BLaER1 (cell line): ENCODE data around the gene NFATC4.
"Not testable (repeated sequence)": the region's sequence is repeated elsewhere in the genome, so short reads cannot be mapped to it uniquely, and the experiment has no call there.

ENCODE experiments used
- H3K27ac ChIP-seq: shearing (Covaris generic); formaldehyde crosslinking; 2 replicates; pipeline ENCODE4 v1.8.1; 2022
- H3K27me3 ChIP-seq: shearing (Covaris generic); formaldehyde crosslinking; 2 replicates; pipeline ENCODE4 v1.8.1; 2022
- H3K36me3 ChIP-seq: shearing (Covaris generic); formaldehyde crosslinking; 2 replicates; pipeline ENCODE4 v1.8.1; 2022
- H3K4me1 ChIP-seq: shearing (Covaris generic); formaldehyde crosslinking; 2 replicates; pipeline ENCODE4 v1.8.1; 2022
- H3K4me2 ChIP-seq: shearing (Covaris generic); formaldehyde crosslinking; 2 replicates; pipeline ENCODE4 v1.8.1; 2022
- H3K4me3 ChIP-seq: shearing (Covaris generic); formaldehyde crosslinking; 2 replicates; pipeline ENCODE4 v1.8.1; 2022
- H3K9ac ChIP-seq: shearing (Covaris generic); formaldehyde crosslinking; 2 replicates; pipeline ENCODE4 v1.8.1; 2022
- H3K9me3 ChIP-seq: shearing (Covaris generic); formaldehyde crosslinking; 2 replicates; pipeline ENCODE4 v1.8.1; 2022
- H4K20me1 ChIP-seq: shearing (Covaris generic); formaldehyde crosslinking; 2 replicates; pipeline ENCODE4 v1.8.1; 2022
- Cebpa-rat ChIP-seq: shearing (Covaris generic); IDR thresholded peaks from 2 replicates; pipeline ENCODE4 v1.8.1; 2022

NFATC4 gene

DNA sequence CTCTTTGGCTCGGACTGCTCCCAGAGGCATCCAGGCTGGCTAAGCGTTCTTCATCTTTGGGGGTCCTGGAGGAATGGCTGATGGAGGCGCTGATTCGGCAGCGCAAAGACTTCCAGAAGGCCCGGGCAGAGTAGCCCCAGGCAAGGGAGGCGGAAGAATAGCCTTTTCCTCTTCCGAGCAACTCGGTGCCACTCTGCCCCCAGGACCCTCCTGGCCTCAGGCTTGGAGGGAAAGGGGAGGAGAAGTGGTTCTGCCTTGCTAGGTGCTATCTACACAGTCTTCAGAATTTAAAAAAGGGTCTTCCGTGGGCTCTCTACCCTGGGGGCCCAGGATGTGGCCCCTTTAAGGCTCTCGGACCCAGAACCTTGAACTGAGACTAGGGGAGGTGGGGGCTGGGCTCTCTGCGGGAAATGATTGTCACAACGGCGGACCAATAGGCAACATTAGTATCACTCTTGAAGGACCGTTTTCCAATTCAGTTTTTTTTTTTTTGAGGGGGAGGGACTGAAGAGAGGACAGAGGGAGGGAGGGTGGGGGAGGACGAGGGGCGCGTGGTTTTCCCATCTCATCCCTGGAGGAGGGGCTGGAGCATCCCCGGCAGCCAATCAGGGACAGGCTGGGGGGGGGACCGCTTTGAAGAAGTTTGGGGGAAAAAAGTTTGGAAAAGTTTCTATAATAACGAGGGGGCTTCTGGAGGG, at the start of gene NFATC4:
NFATC4 (plus strand) TSS at position 671 of the 698 bp plus-strand sequence. CDS start 157 bp downstream, outside the sequence.
- peaks cover 28% of the 10 kb centered on the region for H3K36me3 ChIP-seq
- peak within 1 kb of the TSS; percentile 92 for H3K4me3 ChIP-seq
- no peaks in the 10 kb centered on the region for H3K27me3 ChIP-seq
- peaks cover 14% of the 10 kb centered on the region; the same call in 1 of the 2 replicates for H4K20me1 ChIP-seq
- H3K27ac ChIP-seq: peak within 1 kb of the TSS; percentile 99
- H3K4me2 ChIP-seq: peak within 1 kb of the TSS; percentile 99
- H3K9me3 ChIP-seq: peaks cover 2% of the 10 kb centered on the region; the same call in 1 of the 2 replicates
- no peak for TF ChIP-seq Cebpa-rat
- peaks cover 51% of the 10 kb centered on the region for H3K4me1 ChIP-seq
- peak within 1 kb of the TSS; percentile 90 for H3K9ac ChIP-seq

DNA sequence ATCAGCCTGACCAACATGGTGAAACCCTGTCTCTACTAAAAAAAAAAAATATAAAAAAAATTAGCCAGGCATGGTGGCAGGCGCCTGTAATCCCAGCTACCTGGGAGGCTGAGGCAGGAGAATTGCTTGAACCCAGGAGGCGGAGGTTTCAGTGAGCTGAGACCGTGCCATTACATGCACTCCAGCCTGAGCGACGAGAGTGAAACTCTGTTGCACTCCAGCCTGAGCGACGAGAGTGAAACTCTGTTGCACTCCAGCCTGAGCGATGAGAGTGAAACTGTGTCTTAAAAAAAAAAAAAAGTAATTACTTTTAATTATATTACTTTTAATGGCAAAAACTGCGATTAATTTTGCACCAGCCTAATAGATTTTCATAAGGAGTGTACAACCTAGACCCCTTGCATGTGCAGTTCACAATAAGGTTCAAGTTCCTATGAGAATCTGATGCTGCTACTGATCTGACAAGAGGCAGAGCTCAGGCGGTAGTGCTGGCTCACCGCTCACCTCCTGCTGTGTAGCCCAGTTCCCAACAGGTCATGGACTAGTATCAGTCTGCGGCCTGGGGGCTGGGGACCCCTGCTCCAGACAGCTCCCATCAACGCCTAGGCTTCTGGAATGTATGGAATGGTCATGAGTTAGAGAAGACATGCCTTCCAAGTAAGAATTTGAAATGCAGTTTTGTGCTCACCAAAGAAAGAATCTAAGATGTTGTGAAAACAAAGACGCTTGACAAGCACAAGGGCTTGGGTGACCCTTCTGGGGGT, 46.6 kb upstream of the NFATC4 start:
- Histone ChIP-seq H3K4me3 (no peak overlapping the region), H3K4me1 (peaks cover 27% of the 10 kb centered on the region), H3K9ac (no peak overlapping the region), H3K27ac (no peak overlapping the region), H3K4me2 (no peak overlapping the region), H3K36me3 (peaks cover 1% of the 10 kb centered on the region; the same call in 1 of the 2 replicates), H3K9me3 (no peaks in the 10 kb centered on the region), H4K20me1 (no peaks in the 10 kb centered on the region), H3K27me3 (no peaks in the 10 kb centered on the region)
- TF ChIP-seq Cebpa-rat: no peak

DNA sequence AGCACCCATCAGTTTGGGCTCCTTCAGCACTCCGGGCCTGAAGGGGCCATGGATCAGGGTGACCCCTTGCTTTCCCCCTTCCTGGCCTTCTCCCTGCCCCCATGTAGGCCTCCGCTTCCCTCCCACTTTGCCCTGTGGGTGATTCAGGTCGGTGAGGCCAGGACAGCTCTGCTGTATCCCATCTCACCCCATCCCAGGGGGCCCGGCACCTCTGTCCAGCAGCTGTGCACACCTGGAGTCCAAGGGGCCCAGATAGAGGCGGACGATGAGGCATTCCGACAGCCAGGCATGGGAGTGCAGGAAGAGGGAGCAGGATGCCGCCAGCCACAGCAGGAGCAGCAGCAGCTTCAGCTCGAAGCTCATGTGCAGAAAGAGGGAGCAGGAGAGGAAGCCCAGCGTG, 45.3 kb upstream of the NFATC4 start:
- H3K27me3 ChIP-seq: no peaks in the 10 kb centered on the region
- TF ChIP-seq Cebpa-rat: no peak
- H3K36me3 ChIP-seq: no peaks in the 10 kb centered on the region
- no peak overlapping the region for H3K9ac ChIP-seq
- peaks cover 40% of the 10 kb centered on the region for H3K4me1 ChIP-seq
- no peak overlapping the region for H3K4me3 ChIP-seq
- H3K4me2 ChIP-seq: peak overlapping the region; percentile 28
- H4K20me1 ChIP-seq: no peaks in the 10 kb centered on the region
- no peak overlapping the region for H3K27ac ChIP-seq
- H3K9me3 ChIP-seq: no peaks in the 10 kb centered on the region

DNA sequence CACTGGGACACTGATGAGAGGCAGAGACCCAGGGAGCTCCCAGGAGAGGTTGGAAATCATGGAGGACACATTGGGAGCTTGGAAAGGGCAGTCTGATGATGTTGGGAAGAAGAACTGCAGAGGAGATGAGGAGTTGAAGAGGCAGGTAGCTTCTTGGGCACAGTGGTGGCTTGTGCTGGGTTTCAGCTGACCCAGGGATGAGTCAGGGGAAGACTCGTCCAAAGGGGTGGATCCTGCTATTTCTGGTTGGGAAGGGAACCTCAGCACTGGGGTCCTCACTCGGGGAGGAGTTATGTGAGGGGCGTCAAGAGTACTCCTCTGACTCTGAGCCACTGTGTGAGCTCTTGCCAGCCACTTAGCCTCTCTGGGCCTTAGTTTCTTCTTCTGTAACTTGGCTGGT, 44.6 kb upstream of the NFATC4 start:
- Histone ChIP-seq H3K4me1 (peaks cover 43% of the 10 kb centered on the region), H3K27ac (no peak overlapping the region), H4K20me1 (no peaks in the 10 kb centered on the region), H3K9ac (no peak overlapping the region), H3K4me2 (no peak overlapping the region), H3K36me3 (no peaks in the 10 kb centered on the region), H3K9me3 (no peaks in the 10 kb centered on the region), H3K4me3 (no peak overlapping the region), H3K27me3 (no peaks in the 10 kb centered on the region)
- no peak for TF ChIP-seq Cebpa-rat

DNA sequence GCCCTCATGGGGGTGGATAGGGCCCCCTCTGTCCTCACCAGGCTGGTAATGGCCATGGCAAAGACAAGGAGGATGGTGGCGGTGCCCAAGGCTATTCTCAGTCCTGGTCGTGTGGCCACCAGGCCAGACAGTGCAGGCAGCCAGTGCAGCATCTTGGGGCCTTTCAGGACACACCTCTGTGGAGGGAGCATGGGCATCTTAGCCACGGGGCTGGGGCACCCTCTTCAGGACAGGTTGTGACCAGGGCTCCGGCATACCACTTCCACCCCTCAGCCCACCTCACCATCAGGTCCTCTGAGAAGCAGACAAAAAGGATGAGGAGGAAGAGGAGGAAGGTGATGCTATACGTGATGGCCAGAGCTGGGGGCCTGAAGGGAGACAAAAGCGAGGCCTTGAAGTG, 44.0 kb upstream of the NFATC4 start:
- H3K4me3 ChIP-seq: no peak overlapping the region
- no peaks in the 10 kb centered on the region for H3K9me3 ChIP-seq
- H3K27me3 ChIP-seq: no peaks in the 10 kb centered on the region
- peaks cover 49% of the 10 kb centered on the region for H3K4me1 ChIP-seq
- no peak overlapping the region for H3K27ac ChIP-seq
- H3K36me3 ChIP-seq: no peaks in the 10 kb centered on the region
- H4K20me1 ChIP-seq: no peaks in the 10 kb centered on the region
- no peak for TF ChIP-seq Cebpa-rat
- H3K9ac ChIP-seq: no peak overlapping the region
- no peak overlapping the region for H3K4me2 ChIP-seq

DNA sequence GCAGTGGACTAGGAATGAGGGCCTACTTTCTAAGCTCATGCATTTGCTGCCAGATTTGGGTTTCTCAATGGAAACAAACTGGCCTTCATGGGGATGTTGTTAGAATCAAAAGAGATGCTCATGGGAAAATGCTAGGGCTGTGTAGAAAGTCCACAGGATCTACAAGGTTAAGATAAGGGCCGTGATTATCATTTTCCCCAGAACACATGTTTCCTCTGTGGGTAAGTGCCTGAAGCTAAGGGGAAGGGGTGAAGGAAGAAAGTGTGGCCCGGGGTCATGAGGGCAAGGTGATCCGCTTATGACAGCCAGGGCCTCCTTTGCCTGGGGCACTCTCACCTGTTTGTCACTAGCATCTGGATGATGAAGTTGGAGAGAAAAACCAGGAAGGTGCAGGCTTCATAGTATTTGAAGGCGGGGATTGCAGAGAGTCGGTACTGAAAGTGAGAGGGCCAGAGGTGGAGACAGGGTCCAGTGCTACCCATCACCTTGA, 42.9 kb upstream of the NFATC4 start:
- H3K4me1 ChIP-seq: peaks cover 59% of the 10 kb centered on the region
- no peaks in the 10 kb centered on the region for H3K36me3 ChIP-seq
- no peak overlapping the region for H3K9ac ChIP-seq
- no peaks in the 10 kb centered on the region for H4K20me1 ChIP-seq
- no peak overlapping the region for H3K27ac ChIP-seq
- H3K4me2 ChIP-seq: peak overlapping the region; percentile 61
- TF ChIP-seq Cebpa-rat: no peak
- no peaks in the 10 kb centered on the region for H3K27me3 ChIP-seq
- no peak overlapping the region for H3K4me3 ChIP-seq
- H3K9me3 ChIP-seq: no peaks in the 10 kb centered on the region

DNA sequence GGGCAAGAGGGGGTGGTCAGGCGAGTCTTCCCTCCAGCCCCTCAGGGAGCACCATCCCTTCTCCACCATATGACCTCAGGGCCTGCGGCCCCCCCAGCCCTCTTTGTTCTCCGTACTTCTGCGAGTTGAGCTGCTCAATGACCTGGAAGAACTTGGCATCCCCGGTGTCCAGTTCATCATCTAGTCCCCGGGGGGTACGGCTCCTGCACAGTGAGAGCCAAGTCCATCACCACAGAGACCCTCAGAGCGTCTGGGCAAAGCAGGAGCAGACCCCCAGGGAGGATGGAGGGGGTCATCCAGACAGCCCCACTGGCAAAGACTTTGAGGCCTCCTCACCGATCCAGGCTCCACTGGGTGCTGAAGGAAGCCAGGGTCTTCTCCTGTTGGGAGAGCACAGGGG, 42.0 kb upstream of the NFATC4 start:
- peaks cover 59% of the 10 kb centered on the region for H3K4me1 ChIP-seq
- H3K27ac ChIP-seq: peak overlapping the region; percentile 7; the same call in 1 of the 2 replicates
- no peaks in the 10 kb centered on the region for H3K27me3 ChIP-seq
- no peak overlapping the region for H3K9ac ChIP-seq
- H3K9me3 ChIP-seq: no peaks in the 10 kb centered on the region
- H4K20me1 ChIP-seq: no peaks in the 10 kb centered on the region
- H3K36me3 ChIP-seq: no peaks in the 10 kb centered on the region
- TF ChIP-seq Cebpa-rat: no peak
- peak overlapping the region; percentile 61 for H3K4me2 ChIP-seq
- no peak overlapping the region for H3K4me3 ChIP-seq

DNA sequence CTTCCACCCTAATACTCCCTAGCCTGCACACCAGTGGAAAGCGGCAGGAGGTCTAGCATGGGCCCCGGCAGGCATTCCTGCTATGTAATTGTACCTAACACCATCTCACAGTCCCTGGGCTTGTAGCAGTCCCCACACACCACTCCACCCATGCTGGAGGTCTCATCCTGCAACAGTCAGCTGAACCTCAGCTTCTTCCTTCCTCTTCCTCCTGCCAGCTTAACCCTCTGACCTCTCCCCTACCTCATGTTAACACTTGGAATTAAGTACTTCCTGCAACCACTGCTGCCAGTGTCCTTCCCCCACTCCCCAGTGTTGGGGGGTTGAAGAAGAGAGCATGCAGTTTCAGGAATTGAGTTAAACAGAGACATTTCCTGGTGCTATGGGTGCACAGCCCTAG, 40.7 kb upstream of the NFATC4 start:
- no peak for TF ChIP-seq Cebpa-rat
- Histone ChIP-seq H3K4me2 (peak overlapping the region; percentile 61), H4K20me1 (0 out of 2 replicates have a peak, but pooled peaks cover under 1% of the 10 kb centered on the region)

DNA sequence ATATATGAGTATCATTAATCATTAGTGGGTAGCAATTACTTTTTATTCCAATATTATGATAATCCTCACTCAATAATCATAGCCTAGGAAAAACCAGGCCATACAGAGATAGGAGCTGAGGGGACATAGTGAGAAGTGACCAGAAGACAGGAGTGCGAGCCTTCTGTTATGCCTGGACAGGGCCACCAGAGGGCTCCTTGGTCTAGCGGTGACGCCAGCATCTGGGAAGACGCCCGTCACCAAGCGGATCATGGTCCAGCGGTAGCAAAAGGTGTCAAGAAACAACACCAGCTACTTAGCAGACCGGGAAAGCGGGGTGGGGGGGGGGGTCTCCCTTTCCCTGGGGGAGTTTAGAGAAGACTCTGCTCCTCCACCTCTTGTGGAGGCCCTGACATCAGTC, 40.1 kb upstream of the NFATC4 start:
- H3K9me3 ChIP-seq, H3K4me3 ChIP-seq, H3K36me3 ChIP-seq, H3K9ac ChIP-seq, H3K27me3 ChIP-seq, H4K20me1 ChIP-seq: not testable (repeated sequence)
- Histone ChIP-seq H3K4me1 (peaks cover 71% of the 10 kb centered on the region), H3K27ac (0 out of 2 replicates have a peak overlapping the region, but pooled peaks have one; percentile 65), H3K4me2 (peak overlapping the region; percentile 61)

More for the DNA sequence above, 40.7 kb upstream of the NFATC4 start:
- Histone ChIP-seq H3K27me3 (peaks cover 2% of the 10 kb centered on the region), H3K9me3 (no peaks in the 10 kb centered on the region), H3K4me3 (no peak overlapping the region), H3K36me3 (no peaks in the 10 kb centered on the region), H3K27ac (peak overlapping the region; percentile 65), H3K4me1 (peaks cover 70% of the 10 kb centered on the region), H3K9ac (no peak overlapping the region)

DNA sequence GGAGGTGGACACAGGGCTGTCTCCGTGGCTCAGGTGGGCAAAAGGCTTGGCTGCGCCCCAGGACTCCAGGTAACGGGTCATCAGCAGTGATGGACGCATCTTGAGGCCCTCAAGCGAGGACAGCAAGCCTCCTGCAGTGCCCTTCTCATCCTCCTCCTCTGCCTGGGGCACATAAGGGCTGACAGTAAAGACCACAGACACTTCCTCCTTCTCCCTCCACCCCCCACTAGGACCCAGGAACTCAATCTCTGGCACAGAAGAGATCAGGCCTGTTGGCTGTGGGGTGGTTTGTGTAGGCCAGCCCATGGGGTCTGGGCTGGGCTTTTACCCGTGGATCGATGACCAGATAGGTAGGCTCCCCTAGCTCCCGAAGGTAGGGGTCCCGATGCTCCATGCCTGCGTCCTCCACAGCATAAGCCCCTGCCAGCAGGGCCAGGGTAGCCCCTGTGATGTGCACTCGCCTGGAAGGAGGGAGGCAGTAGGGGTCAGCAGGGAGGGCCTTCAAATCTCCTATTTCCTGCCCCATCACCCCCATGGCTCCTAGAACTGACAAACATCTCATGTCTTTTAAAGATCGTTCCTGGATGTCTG, 38.8 kb upstream of the NFATC4 start:
- Histone ChIP-seq H3K4me1 (peaks cover 82% of the 10 kb centered on the region), H3K27me3 (peaks cover 21% of the 10 kb centered on the region), H3K9ac (no peak overlapping the region), H3K27ac (no peak overlapping the region), H3K36me3 (no peaks in the 10 kb centered on the region), H3K4me3 (no peak overlapping the region), H3K4me2 (peak overlapping the region; percentile 60), H3K9me3 (no peaks in the 10 kb centered on the region), H4K20me1 (peaks cover 19% of the 10 kb centered on the region)
- no peak for TF ChIP-seq Cebpa-rat
